Measurements from ENCODE around the gene DSCAML1.

DSCAML1 gene

GRCh38 chr11:117807482-117808327 lies 10.7 kb upstream of the DSCAML1 start:
- peak; percentile 91 for TF ChIP-seq CTCF (IDR thresholded peaks at IDR 0.05; ENCODE audit: low read depth, low read length, missing control alignments)
- in situ Hi-C loops (cut with HindIII; ENCODE audit: low pct_ligation_motif_present, low sequenced_read_pairs) = loop anchor here (25.0 kb wide), 1 partner anchor 370 kb away; no protein-coding TSS in a partner anchor
- no peaks in the 10 kb centered on the region for H3K36me3 ChIP-seq (replicated peaks)
- H3K27ac ChIP-seq = no peak overlapping the region
- DNase-seq = peak; percentile 69
- no peak overlapping the region for H3K4me3 ChIP-seq (ENCODE audit: low read depth, low read length)
- H3K27me3 ChIP-seq (replicated peaks) = no peaks in the 10 kb centered on the region

- Histone ChIP-seq H3K4me3 (ENCODE audit: low read depth, low read length) (no peak overlapping the region), H3K36me3 (replicated peaks) (no peaks in the 10 kb centered on the region), H3K27me3 (replicated peaks) (no peaks in the 10 kb centered on the region), H3K27ac (no peak overlapping the region)
- DNase-seq = no peak
- no peak for TF ChIP-seq CTCF (IDR thresholded peaks at IDR 0.05; ENCODE audit: low read depth, low read length, missing control alignments)
- in situ Hi-C loops (cut with HindIII; ENCODE audit: low pct_ligation_motif_present, low sequenced_read_pairs) = loop anchor here (25.0 kb wide), 1 partner anchor 370 kb away; no protein-coding TSS in a partner anchor
Observed at GRCh38 chr11:117806846-117807245, 9.8 kb upstream of the DSCAML1 start.

GRCh38 chr11:117805045-117805444 lies 8.0 kb upstream of the DSCAML1 start:
- TF ChIP-seq CTCF (IDR thresholded peaks at IDR 0.05; ENCODE audit: low read depth, low read length, missing control alignments) = no peak
- DNase-seq = no peak
- in situ Hi-C loops (cut with HindIII; ENCODE audit: low pct_ligation_motif_present, low sequenced_read_pairs) = loop anchor here (25.0 kb wide), 1 partner anchor 368 kb away; no protein-coding TSS in a partner anchor
- Histone ChIP-seq H3K27me3 (replicated peaks) (peaks cover 2% of the 10 kb centered on the region), H3K36me3 (replicated peaks) (no peaks in the 10 kb centered on the region), H3K4me3 (ENCODE audit: low read depth, low read length) (no peak overlapping the region), H3K27ac (no peak overlapping the region)

- H3K36me3 ChIP-seq (replicated peaks) = no peaks in the 10 kb centered on the region
- H3K27ac ChIP-seq = no peak overlapping the region
- H3K27me3 ChIP-seq (replicated peaks) = peaks cover 12% of the 10 kb centered on the region
- DNase-seq = no peak
- in situ Hi-C loops (cut with HindIII; ENCODE audit: low pct_ligation_motif_present, low sequenced_read_pairs) = loop anchor here (25.0 kb wide), 1 partner anchor 367 kb away; no protein-coding TSS in a partner anchor
- H3K4me3 ChIP-seq (ENCODE audit: low read depth, low read length) = no peak overlapping the region
- TF ChIP-seq CTCF (IDR thresholded peaks at IDR 0.05; ENCODE audit: low read depth, low read length, missing control alignments) = no peak
Observed at GRCh38 chr11:117803896-117804295, 6.9 kb upstream of the DSCAML1 start.

- Histone ChIP-seq H3K27me3 (replicated peaks) (peaks cover 49% of the 10 kb centered on the region), H3K27ac (no peak overlapping the region), H3K4me3 (ENCODE audit: low read depth, low read length) (no peak overlapping the region), H3K36me3 (replicated peaks) (no peaks in the 10 kb centered on the region)
- in situ Hi-C loops (cut with HindIII; ENCODE audit: low pct_ligation_motif_present, low sequenced_read_pairs) = loop anchor here (25.0 kb wide), 1 partner anchor 362 kb away; no protein-coding TSS in a partner anchor
- no peak for DNase-seq
- no peak for TF ChIP-seq CTCF (IDR thresholded peaks at IDR 0.05; ENCODE audit: low read depth, low read length, missing control alignments)
Observed at GRCh38 chr11:117799634-117800033, 2.6 kb upstream of the DSCAML1 start.

Data from brain microvascular endothelial cell (primary cell).